Measurements from ENCODE around the gene NDE1.

Gene NDE1

DNA sequence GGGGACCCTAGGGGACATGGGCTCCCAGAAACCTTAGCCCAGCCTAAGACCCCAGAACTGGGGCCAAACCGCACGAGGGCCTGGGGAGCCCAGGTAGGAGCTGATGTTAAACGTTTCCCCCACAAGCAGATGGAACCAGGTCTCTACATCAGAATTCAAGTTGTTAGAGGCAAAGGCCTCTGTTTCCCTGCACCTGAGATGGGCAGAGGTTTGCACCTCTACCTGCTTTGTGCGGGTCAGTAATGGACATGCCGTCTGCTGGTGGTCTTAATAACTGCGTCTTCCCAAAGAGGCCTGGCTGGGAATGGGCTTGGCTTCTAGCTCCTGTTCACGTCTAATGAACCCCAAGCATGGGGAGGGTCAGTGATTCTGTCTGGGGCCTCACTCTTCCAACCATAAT lies 79.1 kb downstream of the NDE1 start:
- TF ChIP-seq, protein P1, sequence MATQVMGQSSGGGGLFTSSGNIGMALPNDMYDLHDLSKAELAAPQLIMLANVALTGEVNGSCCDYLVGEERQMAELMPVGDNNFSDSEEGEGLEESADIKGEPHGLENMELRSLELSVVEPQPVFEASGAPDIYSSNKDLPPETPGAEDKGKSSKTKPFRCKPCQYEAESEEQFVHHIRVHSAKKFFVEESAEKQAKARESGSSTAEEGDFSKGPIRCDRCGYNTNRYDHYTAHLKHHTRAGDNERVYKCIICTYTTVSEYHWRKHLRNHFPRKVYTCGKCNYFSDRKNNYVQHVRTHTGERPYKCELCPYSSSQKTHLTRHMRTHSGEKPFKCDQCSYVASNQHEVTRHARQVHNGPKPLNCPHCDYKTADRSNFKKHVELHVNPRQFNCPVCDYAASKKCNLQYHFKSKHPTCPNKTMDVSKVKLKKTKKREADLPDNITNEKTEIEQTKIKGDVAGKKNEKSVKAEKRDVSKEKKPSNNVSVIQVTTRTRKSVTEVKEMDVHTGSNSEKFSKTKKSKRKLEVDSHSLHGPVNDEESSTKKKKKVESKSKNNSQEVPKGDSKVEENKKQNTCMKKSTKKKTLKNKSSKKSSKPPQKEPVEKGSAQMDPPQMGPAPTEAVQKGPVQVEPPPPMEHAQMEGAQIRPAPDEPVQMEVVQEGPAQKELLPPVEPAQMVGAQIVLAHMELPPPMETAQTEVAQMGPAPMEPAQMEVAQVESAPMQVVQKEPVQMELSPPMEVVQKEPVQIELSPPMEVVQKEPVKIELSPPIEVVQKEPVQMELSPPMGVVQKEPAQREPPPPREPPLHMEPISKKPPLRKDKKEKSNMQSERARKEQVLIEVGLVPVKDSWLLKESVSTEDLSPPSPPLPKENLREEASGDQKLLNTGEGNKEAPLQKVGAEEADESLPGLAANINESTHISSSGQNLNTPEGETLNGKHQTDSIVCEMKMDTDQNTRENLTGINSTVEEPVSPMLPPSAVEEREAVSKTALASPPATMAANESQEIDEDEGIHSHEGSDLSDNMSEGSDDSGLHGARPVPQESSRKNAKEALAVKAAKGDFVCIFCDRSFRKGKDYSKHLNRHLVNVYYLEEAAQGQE (IDR thresholded peaks at IDR 0.05; ENCODE audit: insufficient read depth in 1 of 2, low read depth in 2 of 2, low read length in 2 of 2), result no peak
- no peak for TF ChIP-seq FOXP2 (optimal IDR thresholded peaks at IDR 0.05; ENCODE audit: borderline replicate concordance, extremely low read depth, extremely low read length, insufficient read depth)
- TF ChIP-seq TAF1 (IDR thresholded peaks at IDR 0.05; ENCODE audit: borderline replicate concordance, insufficient read depth, low read length), result no peak
- TF ChIP-seq POLR2AphosphoS5 (IDR thresholded peaks at IDR 0.05; ENCODE audit: low read depth, low read length), result no peak
- TF ChIP-seq SIN3A (IDR thresholded peaks at IDR 0.05; ENCODE audit: borderline replicate concordance, insufficient read depth, low read length), result no peak

DNA sequence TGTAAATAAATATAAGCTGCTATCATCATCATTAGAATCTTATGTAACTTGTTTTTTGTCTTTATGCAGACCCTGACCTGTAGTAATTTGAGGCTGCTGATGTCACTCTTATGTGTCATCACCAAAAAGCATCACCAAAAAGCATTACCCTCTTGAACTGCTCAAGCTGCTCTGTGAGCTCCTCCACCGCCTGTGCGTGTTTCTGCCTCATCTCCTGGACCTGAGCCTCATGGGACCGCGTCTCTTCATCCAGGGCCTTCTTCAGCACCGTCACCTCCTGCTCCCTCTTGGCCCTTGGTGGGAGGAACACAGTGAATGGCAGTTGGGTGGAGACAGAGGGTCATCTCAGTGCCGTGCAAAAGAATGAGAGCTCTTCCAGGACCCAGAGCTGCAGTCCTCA lies 82.4 kb downstream of the NDE1 start:
- TF ChIP-seq TAF1 (IDR thresholded peaks at IDR 0.05; ENCODE audit: borderline replicate concordance, insufficient read depth, low read length) (no peak), SIN3A (IDR thresholded peaks at IDR 0.05; ENCODE audit: borderline replicate concordance, insufficient read depth, low read length) (no peak), POLR2AphosphoS5 (IDR thresholded peaks at IDR 0.05; ENCODE audit: low read depth, low read length) (no peak), FOXP2 (optimal IDR thresholded peaks at IDR 0.05; ENCODE audit: borderline replicate concordance, extremely low read depth, extremely low read length, insufficient read depth) (no peak)
- TF ChIP-seq, protein P1 (IDR thresholded peaks at IDR 0.05; ENCODE audit: insufficient read depth in 1 of 2, low read depth in 2 of 2, low read length in 2 of 2), result no peak

DNA sequence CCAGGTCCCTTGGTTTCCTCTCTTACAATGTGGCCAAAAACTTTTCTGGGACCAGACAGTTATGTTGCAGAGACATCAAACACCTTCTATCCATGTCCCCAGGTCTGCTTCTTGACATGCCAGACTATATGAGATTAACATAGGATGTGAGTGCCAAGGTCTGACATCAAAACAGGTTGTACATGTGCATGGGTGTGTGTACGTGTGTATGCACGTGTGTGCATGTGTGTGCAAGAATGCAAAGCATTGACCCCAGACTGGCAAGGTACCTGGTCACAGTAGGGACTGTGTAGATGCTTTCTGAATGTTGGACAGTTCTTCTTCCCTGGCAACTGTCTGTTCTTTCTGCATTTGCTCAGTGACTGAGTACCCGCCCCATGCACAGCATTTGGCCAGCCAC lies 85.6 kb downstream of the NDE1 start:
- TF ChIP-seq TAF1 (IDR thresholded peaks at IDR 0.05; ENCODE audit: borderline replicate concordance, insufficient read depth, low read length) (no peak), FOXP2 (optimal IDR thresholded peaks at IDR 0.05; ENCODE audit: borderline replicate concordance, extremely low read depth, extremely low read length, insufficient read depth) (no peak), SIN3A (IDR thresholded peaks at IDR 0.05; ENCODE audit: borderline replicate concordance, insufficient read depth, low read length) (no peak), POLR2AphosphoS5 (IDR thresholded peaks at IDR 0.05; ENCODE audit: low read depth, low read length) (no peak)
- TF ChIP-seq, protein P1 (IDR thresholded peaks at IDR 0.05; ENCODE audit: insufficient read depth in 1 of 2, low read depth in 2 of 2, low read length in 2 of 2), result no peak

DNA sequence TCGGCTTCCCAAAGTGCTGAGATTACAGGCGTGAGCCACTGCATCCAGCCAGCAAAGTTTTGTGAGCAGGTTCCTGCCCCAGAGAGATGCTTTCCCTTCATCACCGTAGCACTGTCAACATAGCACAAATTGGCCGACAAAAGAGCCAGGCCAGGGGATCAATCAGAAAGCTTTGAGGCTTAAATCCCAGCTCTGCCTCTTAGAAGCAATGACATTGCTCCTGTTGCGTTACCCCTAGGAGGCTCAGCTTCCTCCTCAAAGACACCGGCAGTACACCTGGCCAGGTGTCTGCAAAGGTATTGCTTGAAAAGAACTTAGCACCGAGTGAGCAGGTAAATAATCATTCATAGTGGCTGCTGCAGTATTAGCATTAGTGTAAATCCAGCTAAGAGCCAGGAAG lies 86.5 kb downstream of the NDE1 start:
- TF ChIP-seq FOXP2 (optimal IDR thresholded peaks at IDR 0.05; ENCODE audit: borderline replicate concordance, extremely low read depth, extremely low read length, insufficient read depth) (no peak), POLR2AphosphoS5 (IDR thresholded peaks at IDR 0.05; ENCODE audit: low read depth, low read length) (no peak), TAF1 (IDR thresholded peaks at IDR 0.05; ENCODE audit: borderline replicate concordance, insufficient read depth, low read length) (no peak), SIN3A (IDR thresholded peaks at IDR 0.05; ENCODE audit: borderline replicate concordance, insufficient read depth, low read length) (no peak)
- TF ChIP-seq, protein P1 (IDR thresholded peaks at IDR 0.05; ENCODE audit: insufficient read depth in 1 of 2, low read depth in 2 of 2, low read length in 2 of 2), result no peak

DNA sequence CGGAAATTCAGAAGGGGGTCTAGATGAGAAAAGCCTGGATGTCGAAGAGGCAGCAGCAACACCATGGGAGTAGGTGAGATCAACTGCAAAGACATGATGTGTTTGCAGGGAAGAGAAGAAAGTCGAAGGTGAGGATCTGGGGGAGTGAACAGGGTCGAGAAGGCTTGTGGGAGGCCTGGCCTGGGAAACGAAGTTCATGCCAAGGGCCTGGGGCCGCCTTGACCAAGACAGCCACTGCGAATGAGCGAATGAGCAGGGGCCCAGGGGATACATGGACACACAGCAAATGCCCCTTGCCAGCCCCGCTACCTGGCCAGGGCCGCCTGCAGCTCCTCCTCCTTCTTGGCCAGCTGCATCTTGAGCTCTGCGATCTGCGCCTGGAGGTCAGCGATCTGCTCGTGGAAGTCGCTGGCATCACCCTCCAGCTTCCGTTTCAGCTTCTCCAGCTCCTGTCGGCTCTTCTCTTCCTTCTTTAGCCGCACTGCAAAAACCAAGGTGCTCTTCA lies 87.1 kb downstream of the NDE1 start:
- no peak for TF ChIP-seq FOXP2 (optimal IDR thresholded peaks at IDR 0.05; ENCODE audit: borderline replicate concordance, extremely low read depth, extremely low read length, insufficient read depth)
- TF ChIP-seq POLR2AphosphoS5 (IDR thresholded peaks at IDR 0.05; ENCODE audit: low read depth, low read length), result no peak
- no peak for TF ChIP-seq SIN3A (IDR thresholded peaks at IDR 0.05; ENCODE audit: borderline replicate concordance, insufficient read depth, low read length)
- TF ChIP-seq TAF1 (IDR thresholded peaks at IDR 0.05; ENCODE audit: borderline replicate concordance, insufficient read depth, low read length), result no peak
- TF ChIP-seq, protein P1 (IDR thresholded peaks at IDR 0.05; ENCODE audit: insufficient read depth in 1 of 2, low read depth in 2 of 2, low read length in 2 of 2), result no peak

Data from PFSK-1 (cell line).